GM23338 (cell line): ENCODE data around the gene ULK4. TPM values are rescaled to one million over a fixed set of nuclear protein-coding genes. Genes with fewer than 3 reads are reported as not detected.

Source experiments
- ATAC-seq: fragments of 200-7000 bp; cut with Tn5 transposase; 3 replicates; pipeline ENCODE4 v1.9.1; 2020
- DNase-seq: peaks from one replicate; pipeline ENCODE4 v3.0.0-alpha.2; 2015; ENCODE audit warnings: low spot score
- H2AFZ ChIP-seq: fragments of 200-600 bp; sonication (generic); 2 replicates; pipeline ENCODE4 v1.8.0; 2016; ENCODE audit warnings: antibody characterized with exemption, mild to moderate bottlenecking, moderate library complexity
- H3F3A ChIP-seq: fragments of 200-600 bp; sonication (generic); replicated peaks from 2 replicates; pipeline ENCODE4 v1.8.0; 2017; ENCODE audit warnings: antibody characterized with exemption, mixed run types, low read depth
- H3K27ac ChIP-seq: fragments of 200-600 bp; sonication (generic); 2 replicates; pipeline ENCODE4 v1.6.1; 2016; ENCODE audit warnings: low read depth
- H3K27me3 ChIP-seq: fragments of 200-600 bp; sonication (generic); 2 replicates; pipeline ENCODE4 v1.8.0; 2016; ENCODE audit warnings: mild to moderate bottlenecking, mixed run types, moderate library complexity; ENCODE audit not compliant: insufficient read depth
- H3K36me3 ChIP-seq: fragments of 200-600 bp; sonication (generic); 2 replicates; pipeline ENCODE4 v1.8.0; 2016; ENCODE audit warnings: mild to moderate bottlenecking; ENCODE audit not compliant: insufficient read depth
- H3K4me1 ChIP-seq: fragments of 200-600 bp; sonication (generic); 2 replicates; pipeline ENCODE4 v1.8.0; 2016; ENCODE audit warnings: mild to moderate bottlenecking, moderate library complexity; ENCODE audit not compliant: insufficient read depth
- H3K4me2 ChIP-seq: fragments of 200-600 bp; sonication (generic); 2 replicates; pipeline ENCODE4 v1.7.1; 2017; ENCODE audit warnings: mixed run types
- H3K4me3 ChIP-seq: fragments of 200-600 bp; sonication (generic); 2 replicates; pipeline ENCODE4 v1.6.1; 2016; ENCODE audit warnings: mixed run types
- H3K79me2 ChIP-seq: fragments of 200-600 bp; sonication (generic); replicated peaks from 2 replicates; pipeline ENCODE4 v1.8.0; 2017; ENCODE audit warnings: mild to moderate bottlenecking; ENCODE audit not compliant: insufficient read depth
- H3K9me2 ChIP-seq: fragments of 200-600 bp; sonication (generic); 2 replicates; pipeline ENCODE4 v1.8.0; 2017; ENCODE audit not compliant: insufficient read depth
- H4K20me1 ChIP-seq: fragments of 200-600 bp; sonication (generic); replicated peaks from 2 replicates; pipeline ENCODE4 v1.8.0; 2017; ENCODE audit warnings: mild to moderate bottlenecking; ENCODE audit not compliant: insufficient read depth
- H3K27ac Mint-ChIP-seq: 2 replicates; pipeline ENCODE4 v1.8.0; 2020; ENCODE audit warnings: inconsistent platforms, mild to moderate bottlenecking, moderate library complexity, mixed read lengths
- H3K27me3 Mint-ChIP-seq: 3 replicates; pipeline ENCODE4 v1.8.0; 2022; ENCODE audit warnings: low read depth, mild to moderate bottlenecking, moderate library complexity, mixed read lengths, inconsistent platforms; ENCODE audit not compliant: insufficient read depth, poor library complexity
- H3K36me3 Mint-ChIP-seq: 3 replicates; pipeline ENCODE4 v1.8.0; 2021; ENCODE audit warnings: low read depth, mild to moderate bottlenecking, inconsistent platforms, moderate library complexity, mixed read lengths
- H3K4me1 Mint-ChIP-seq: 3 replicates; pipeline ENCODE4 v1.8.0; 2020; ENCODE audit warnings: mild to moderate bottlenecking, inconsistent platforms, mixed read lengths
- H3K4me3 Mint-ChIP-seq: 3 replicates; pipeline ENCODE4 v1.8.0; 2021; ENCODE audit warnings: moderate library complexity, mild to moderate bottlenecking, inconsistent platforms, mixed read lengths
- H3K9me3 Mint-ChIP-seq: 3 replicates; pipeline ENCODE4 v1.8.0; 2020; ENCODE audit warnings: moderate library complexity, mild to moderate bottlenecking, inconsistent platforms, mixed read lengths
- CREB1 ChIP-seq: fragments of 250-450 bp; sonication (Bioruptor Pico); IDR thresholded peaks from 2 replicates; pipeline ENCODE4 v1.5.0; 2020; ENCODE audit warnings: low read depth, mild to moderate bottlenecking, moderate library complexity
- CTCF ChIP-seq, 2 experiments: fragments of 200-600 bp in 1 of 2; sonication (generic) in 1 of 2; conservative IDR thresholded peaks; 2 replicates each; pipeline versions ENCODE4 v1.5.1 to v1.6.1; 2016 to 2017; ENCODE audit warnings: antibody characterized with exemption in 2 of 2, low read depth in 2 of 2, mild to moderate bottlenecking in 2 of 2, moderate library complexity in 1 of 2
- ETS1 ChIP-seq: IDR thresholded peaks from 2 replicates; pipeline ENCODE4 v1.6.1; 2016; ENCODE audit warnings: antibody characterized with exemption
- EZH2 ChIP-seq: fragments of 200-600 bp; sonication (generic); IDR thresholded peaks from one replicate; pipeline ENCODE4 v1.8.0; 2017; ENCODE audit warnings: antibody characterized with exemption, mild to moderate bottlenecking, low read depth; ENCODE audit not compliant: unreplicated experiment
- EZH2phosphoT487 ChIP-seq: fragments of 200-600 bp; sonication (generic); IDR thresholded peaks from one replicate; pipeline ENCODE4 v1.8.1; 2018; ENCODE audit warnings: antibody characterized with exemption; ENCODE audit not compliant: unreplicated experiment
- JUNB ChIP-seq: IDR thresholded peaks from one replicate; pipeline ENCODE4 v1.6.1; 2016; ENCODE audit warnings: antibody characterized with exemption; ENCODE audit not compliant: unreplicated experiment
- NANOG ChIP-seq: IDR thresholded peaks from 2 replicates; pipeline ENCODE4 v1.6.1; 2016; ENCODE audit warnings: antibody characterized with exemption, borderline replicate concordance
- POLR2AphosphoS5 ChIP-seq: IDR thresholded peaks from 2 replicates; pipeline ENCODE4 v1.6.1; 2016; ENCODE audit warnings: antibody characterized with exemption, low read depth
- REST ChIP-seq: IDR thresholded peaks from one replicate; pipeline ENCODE4 v1.6.1; 2018; ENCODE audit warnings: antibody characterized with exemption; ENCODE audit not compliant: unreplicated experiment
- STAT1 ChIP-seq: IDR thresholded peaks from one replicate; pipeline ENCODE4 v1.6.1; 2016; ENCODE audit warnings: antibody characterized with exemption; ENCODE audit not compliant: unreplicated experiment
- ZNF114 ChIP-seq: fragments of 250-450 bp; sonication (Bioruptor Pico); IDR thresholded peaks from 2 replicates; pipeline ENCODE4 v1.5.0; 2020; ENCODE audit warnings: mild to moderate bottlenecking, moderate library complexity
- ZNF331 ChIP-seq: fragments of 250-450 bp; sonication (Bioruptor Pico); IDR thresholded peaks from 2 replicates; pipeline ENCODE4 v1.5.0; 2020; ENCODE audit warnings: low read depth, mild to moderate bottlenecking, moderate library complexity
- ZNF462 ChIP-seq: fragments of 250-450 bp; sonication (Bioruptor Pico); IDR thresholded peaks from 2 replicates; pipeline ENCODE4 v1.5.0; 2020; ENCODE audit warnings: mild to moderate bottlenecking, moderate library complexity
- polyA plus RNA-seq: library from polyadenylated mRNA; unstranded; fragments of >200 nt; fragmentation: Nextera tagmentation; extraction: Ambion mirVana; gene quantifications from 2 replicates; pipeline ENCODE4 v1.2.1, GENCODE V29; 2016
- total RNA-seq: library from RNA; depleted of rRNA; stranded (reverse); fragments of >200 nt; shearing (Covaris generic); gene quantifications from 2 replicates; pipeline ENCODE4 v1.2.3, GENCODE V29; 2014

ULK4 gene
- total and polyA plus RNA-seq, 2 experiments from 2014 or later: 20.8 to 41.4 TPM

- H3K4me3 Mint-ChIP-seq: no peak overlapping the region
- peaks cover 18% of the 10 kb centered on the region for H4K20me1 ChIP-seq
- peak; percentile 69 for ATAC-seq
Measured at GRCh38 chr3:41234823-41235721, 726.8 kb downstream of the ULK4 start.

More at GRCh38 chr3:41234823-41235721, 726.8 kb downstream of the ULK4 start:
- Histone ChIP-seq H3K79me2 (peaks cover 30% of the 10 kb centered on the region), H3K4me2 (peak overlapping the region; percentile 36; the same call in 1 of the 2 replicates), H3K9me2 (no peaks in the 10 kb centered on the region), H3F3A (no peaks in the 10 kb centered on the region; the same call in 1 of the 2 replicates), H3K27ac (peak overlapping the region; percentile 24; the same call in 1 of the 2 replicates), H3K27me3 (no peaks in the 10 kb centered on the region), H3K36me3 (peaks cover 63% of the 10 kb centered on the region), H3K4me3 (no peak overlapping the region), H3K4me1 (peaks cover 37% of the 10 kb centered on the region), H2AFZ (no peak overlapping the region)
- H3K27me3 Mint-ChIP-seq: peaks cover 6% of the 10 kb centered on the region
- peaks cover 100% of the 10 kb centered on the region for H3K36me3 Mint-ChIP-seq
- H3K27ac Mint-ChIP-seq: no peak overlapping the region
- H3K4me1 Mint-ChIP-seq: peaks cover 48% of the 10 kb centered on the region
- no peaks in the 10 kb centered on the region for H3K9me3 Mint-ChIP-seq
- TF ChIP-seq NANOG (no peak), REST (no peak), JUNB (no peak), EZH2 (no peak), CTCF (conservative IDR thresholded peaks at IDR 0.05; ENCODE audit: low read depth in 2 of 2) (no peak), POLR2AphosphoS5 (no peak), CREB1 (no peak), STAT1 (no peak), ZNF114 (no peak), ZNF331 (CRISPR knock-in tag) (no peak), ETS1 (no peak), EZH2phosphoT487 (no peak), ZNF462 (no peak)
- peak; percentile 42 for DNase-seq
